ENCODE data around the gene PPP2R3B. TPM values are rescaled to one million over a fixed set of nuclear protein-coding genes. Genes with fewer than 3 reads are reported as not detected.

The PPP2R3B gene
- total and polyA plus RNA-seq, 2 donors (not counting 1 experiment from before 2014, with no cell fraction given) = 43.3 to 47.6 TPM

DNA sequence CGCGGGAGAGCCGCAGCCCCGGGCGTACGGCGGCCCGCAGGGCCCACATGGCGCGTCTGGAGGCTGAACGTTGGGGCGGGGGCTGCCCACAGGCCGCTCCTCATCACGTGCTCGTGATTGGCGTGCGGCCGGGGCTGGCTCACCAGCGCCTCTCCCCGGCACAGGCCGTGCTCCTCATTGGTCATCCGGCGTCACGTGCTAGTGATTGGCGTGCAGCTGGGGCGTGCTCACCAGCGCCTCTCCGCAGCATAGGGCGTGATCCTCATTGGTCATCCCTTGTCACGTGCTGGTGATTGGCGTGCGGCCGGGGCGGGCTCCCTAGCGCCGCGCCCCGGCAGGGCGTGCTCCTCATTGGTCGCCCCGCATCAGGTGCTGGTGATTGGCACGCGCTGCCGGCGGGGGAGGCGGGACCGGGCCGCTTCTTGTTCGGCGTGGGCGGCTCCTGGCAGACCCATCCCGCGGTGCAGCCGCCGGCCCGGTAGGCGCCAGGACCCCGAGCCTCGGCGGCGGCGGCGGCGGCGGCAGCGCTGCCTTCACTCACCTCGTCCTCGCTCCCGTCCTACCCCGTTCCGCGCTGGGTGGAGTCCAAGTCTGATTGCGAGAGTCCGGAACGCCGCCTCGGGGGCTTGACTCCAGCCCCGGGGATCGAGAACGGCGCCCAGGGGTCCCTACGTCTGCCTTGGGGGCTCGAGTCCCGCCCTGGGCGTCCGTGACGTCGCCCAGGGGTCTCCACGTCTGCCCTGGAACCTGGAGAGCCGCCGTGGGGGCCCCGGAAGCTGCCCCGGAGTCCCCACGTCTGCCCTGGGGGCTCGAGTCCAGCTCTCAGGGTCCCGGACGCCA lies 67.7 kb downstream of the PPP2R3B start, which contains the start of gene GTPBP6:
Gene GTPBP6 (minus strand): TSS at position 58 of the 840 bp plus-strand sequence. CDS start 9 bp downstream, at position 49.
- peak within 1 kb of the TSS; percentile 95 for H3K4me3 Mint-ChIP-seq
- no peaks in the 10 kb centered on the region for H3K9me3 Mint-ChIP-seq (ENCODE audit: insufficient read depth)
- peak within 1 kb of the TSS; percentile 92 for H3K9ac ChIP-seq (ENCODE audit: low read length)
- peaks cover 0 to 13% of the 10 kb centered on the region in 2 experiments for H3K36me3 ChIP-seq (replicated peaks in 1 of 2; ENCODE audit: control extremely low read depth in 1 of 2, control insufficient read depth in 1 of 2, extremely low read depth in 1 of 2, insufficient read depth in 2 of 2, low read length in 1 of 2)
- H3K4me2 ChIP-seq (replicated peaks; ENCODE audit: low read depth, low read length, poor library complexity, severe bottlenecking) = peak within 1 kb of the TSS; percentile 94
- DNase-seq = peak; percentile 100
- WGBS (ENCODE audit: insufficient coverage) = under 1% methylated on average over 97 of the region's 97 CpGs
- peaks cover 3% of the 10 kb centered on the region for H3K27me3 Mint-ChIP-seq
- H3K79me2 ChIP-seq (ENCODE audit: control insufficient read depth, insufficient read depth, low read length) = peaks cover 18% of the 10 kb centered on the region
- POLR2A ChIA-PET = no interaction called here
- ATAC-seq (ENCODE audit: low read depth) = peak; percentile 72
- CTCF ChIA-PET = no interaction called here
- H3K4me1 Mint-ChIP-seq = peaks cover 32% of the 10 kb centered on the region
- H4K20me1 ChIP-seq (ENCODE audit: control insufficient read depth, insufficient read depth, low read length, poor library complexity, severe bottlenecking) = peaks cover 14% of the 10 kb centered on the region
- H3K4me1 ChIP-seq (ENCODE audit: control insufficient read depth in 2 of 2, insufficient read depth in 2 of 2, low read length in 2 of 2) = peaks cover 17 to 38% of the 10 kb centered on the region in 2 donors
- H3K27ac Mint-ChIP-seq = peak within 1 kb of the TSS; percentile 99
- H2AFZ ChIP-seq (ENCODE audit: insufficient read depth, low read depth, low read length, poor library complexity, severe bottlenecking) = peak within 1 kb of the TSS; percentile 80
- TF ChIP-seq, protein P1, sequence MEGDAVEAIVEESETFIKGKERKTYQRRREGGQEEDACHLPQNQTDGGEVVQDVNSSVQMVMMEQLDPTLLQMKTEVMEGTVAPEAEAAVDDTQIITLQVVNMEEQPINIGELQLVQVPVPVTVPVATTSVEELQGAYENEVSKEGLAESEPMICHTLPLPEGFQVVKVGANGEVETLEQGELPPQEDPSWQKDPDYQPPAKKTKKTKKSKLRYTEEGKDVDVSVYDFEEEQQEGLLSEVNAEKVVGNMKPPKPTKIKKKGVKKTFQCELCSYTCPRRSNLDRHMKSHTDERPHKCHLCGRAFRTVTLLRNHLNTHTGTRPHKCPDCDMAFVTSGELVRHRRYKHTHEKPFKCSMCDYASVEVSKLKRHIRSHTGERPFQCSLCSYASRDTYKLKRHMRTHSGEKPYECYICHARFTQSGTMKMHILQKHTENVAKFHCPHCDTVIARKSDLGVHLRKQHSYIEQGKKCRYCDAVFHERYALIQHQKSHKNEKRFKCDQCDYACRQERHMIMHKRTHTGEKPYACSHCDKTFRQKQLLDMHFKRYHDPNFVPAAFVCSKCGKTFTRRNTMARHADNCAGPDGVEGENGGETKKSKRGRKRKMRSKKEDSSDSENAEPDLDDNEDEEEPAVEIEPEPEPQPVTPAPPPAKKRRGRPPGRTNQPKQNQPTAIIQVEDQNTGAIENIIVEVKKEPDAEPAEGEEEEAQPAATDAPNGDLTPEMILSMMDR (IDR thresholded peaks at IDR 0.05) = no peak
- no peak for TF ChIP-seq EZH2 (IDR thresholded peaks at IDR 0.05; ENCODE audit: borderline replicate concordance, insufficient read depth, low read depth, low read length, poor library complexity, severe bottlenecking)
- peak within 1 kb of the TSS; percentile 28 to 98 (median 86) for H3K4me3 ChIP-seq (ENCODE audit: control extremely low read depth in 1 of 5, extremely low read depth in 1 of 5, insufficient read depth in 1 of 5, low read depth in 2 of 5, low read length in 4 of 5)
- H3K9me3 ChIP-seq (ENCODE audit: control extremely low read depth in 1 of 3, control insufficient read depth in 2 of 3, insufficient read depth in 1 of 3, low read length in 2 of 3) = peaks cover 0 to 15% (median 0%) of the 10 kb centered on the region in 3 donors
- intact Hi-C loops (cut with micrococcal nuclease) = loop anchor here (1.0 to 5.0 kb wide), 3 partner anchors 36 to 1273 kb away; partner anchors contain the start of gene AKAP17A
- peak within 1 kb of the TSS; percentile 95 to 96 for H3K27ac ChIP-seq (ENCODE audit: low read length in 2 of 2)
- H3K27me3 ChIP-seq (replicated peaks in 1 of 4; ENCODE audit: control extremely low read depth in 1 of 4, control insufficient read depth in 3 of 4, insufficient read depth in 4 of 4, low read length in 3 of 4) = peaks cover 0 to 13% (median 0%) of the 10 kb centered on the region in 4 experiments
